NCI-H1436 treated with DMSO at 0.1 percent for 48 hours (cell line): ENCODE results near the gene SEMA3B.
"Not testable (repeated sequence)": the region's sequence is repeated elsewhere in the genome, so short reads cannot be mapped to it uniquely, and the experiment has no call there.

Source experiments
- DNase-seq: peaks from one replicate; lab custom pipeline; 2025; lab: John Stamatoyannopoulos, UW

SEMA3B gene

DNA sequence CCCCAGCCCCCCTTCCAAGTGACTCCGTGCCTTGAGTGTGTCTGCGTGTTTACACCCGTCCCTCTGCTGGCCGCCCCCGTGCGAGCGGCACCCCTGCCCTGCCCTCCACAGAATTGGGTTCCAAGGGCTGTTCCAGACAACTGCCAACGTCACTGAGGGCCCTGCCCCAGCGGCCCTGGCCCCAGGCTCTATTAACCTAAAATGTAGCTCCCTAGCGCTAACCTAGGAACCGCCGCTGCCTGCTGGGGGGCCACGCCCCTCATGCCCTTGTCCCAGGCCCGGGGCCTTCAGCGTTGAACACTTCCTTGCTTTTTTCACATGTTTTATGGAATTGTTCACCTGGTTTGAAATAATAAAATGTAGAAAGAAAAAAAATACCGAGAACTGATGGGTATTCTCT is 10.0 kb upstream of the SEMA3B start:
- no peak for DNase-seq

DNA sequence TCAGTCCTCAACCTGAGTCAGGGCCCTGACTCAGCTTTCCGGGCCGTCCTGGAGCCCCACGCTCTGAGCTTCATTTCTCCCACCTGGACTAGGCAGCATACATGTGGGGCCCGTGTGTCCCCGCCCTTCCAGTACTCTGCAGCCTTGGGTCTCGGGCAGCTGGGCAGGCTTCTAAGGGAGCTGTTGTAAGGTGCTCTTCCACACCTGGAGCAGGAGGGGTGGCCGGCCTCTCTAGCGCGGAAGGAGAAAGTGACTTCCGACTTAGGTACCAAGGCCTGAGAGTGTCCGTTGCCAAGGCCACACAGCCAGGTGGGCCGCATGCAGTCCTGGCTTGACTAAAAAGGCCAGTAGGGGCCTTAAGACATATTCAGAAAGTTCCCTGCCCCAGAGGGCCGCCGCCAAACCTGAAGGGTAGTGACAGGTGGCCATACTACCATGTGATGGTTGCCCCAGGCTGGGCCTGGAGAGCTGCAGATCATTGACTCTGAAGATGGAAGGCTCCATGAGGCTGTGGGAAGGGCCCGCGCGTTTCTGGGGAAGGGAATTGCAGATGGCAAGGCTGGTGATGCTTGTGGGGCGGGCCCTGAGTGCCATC is 9.4 kb upstream of the SEMA3B start:
- no peak for DNase-seq

DNA sequence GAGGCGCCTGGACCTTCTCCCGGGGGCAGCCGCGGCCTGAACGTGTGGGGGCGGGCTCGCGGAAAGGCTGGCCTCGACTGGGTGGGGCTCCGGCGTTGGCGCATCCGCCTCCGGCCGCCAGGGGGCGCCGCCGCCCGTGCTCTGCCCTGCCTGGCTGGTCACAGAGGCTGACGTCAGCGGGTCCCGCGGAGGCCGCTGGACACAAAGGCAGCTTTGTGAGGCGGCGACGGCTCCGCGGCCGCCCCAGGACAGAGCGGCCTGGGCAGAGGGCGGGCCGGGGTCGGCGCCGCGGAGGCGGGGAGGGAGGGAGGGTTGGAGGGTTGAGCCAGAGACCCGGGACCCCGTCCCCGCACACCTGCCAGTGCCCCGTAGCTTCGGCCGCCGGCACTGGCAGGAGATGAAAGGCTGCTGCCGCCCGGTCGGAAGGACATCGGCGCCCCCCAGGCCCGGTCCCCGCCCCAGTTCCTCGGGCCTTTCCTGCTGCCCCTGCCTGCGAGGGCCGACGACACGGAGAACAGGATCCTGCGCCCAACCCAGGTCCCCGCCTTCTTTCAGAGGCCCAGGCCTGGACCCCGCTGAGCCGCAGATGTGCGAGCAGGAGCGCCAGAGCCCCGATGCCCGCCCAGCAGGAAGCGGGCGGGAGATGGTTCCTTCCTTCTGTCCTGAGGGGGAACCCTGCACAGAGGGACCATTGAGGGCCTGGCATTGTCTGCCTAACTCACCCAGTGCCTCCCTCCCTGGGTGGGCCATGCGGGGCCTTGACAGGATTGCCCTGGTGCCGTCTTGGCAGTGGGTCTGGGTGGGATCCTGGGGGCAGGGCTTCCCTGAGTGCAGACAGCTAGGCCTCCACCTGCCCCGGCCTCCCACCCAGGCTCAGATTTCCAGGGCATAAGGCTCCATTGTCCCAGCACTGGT is 8.7 kb upstream of the SEMA3B start:
- DNase-seq: no peak

DNA sequence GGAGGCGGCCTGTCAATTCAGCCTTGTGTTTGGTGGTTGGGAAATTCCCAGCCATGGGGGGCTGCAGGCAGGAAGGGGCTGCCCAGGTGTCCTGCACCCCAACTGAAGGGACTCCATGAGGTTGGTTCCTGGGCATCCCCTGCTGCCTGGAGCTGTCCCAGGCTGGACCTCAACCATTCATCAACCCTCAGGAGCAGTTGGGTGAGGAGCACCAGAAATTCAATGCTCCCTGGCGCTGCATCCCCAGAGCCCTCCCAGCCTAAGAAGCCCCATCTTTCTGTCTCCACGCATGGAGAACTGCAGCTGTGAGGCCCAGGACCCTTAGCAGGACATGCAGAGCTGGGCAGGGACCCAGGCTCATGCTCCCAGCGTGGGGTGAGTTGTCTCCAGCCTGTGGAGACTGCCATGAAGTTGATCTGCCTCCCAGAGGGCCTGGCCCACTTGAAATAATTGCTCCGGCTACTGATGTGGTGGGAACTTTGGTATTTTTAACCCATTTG is 8.0 kb upstream of the SEMA3B start:
- DNase-seq: no peak

DNA sequence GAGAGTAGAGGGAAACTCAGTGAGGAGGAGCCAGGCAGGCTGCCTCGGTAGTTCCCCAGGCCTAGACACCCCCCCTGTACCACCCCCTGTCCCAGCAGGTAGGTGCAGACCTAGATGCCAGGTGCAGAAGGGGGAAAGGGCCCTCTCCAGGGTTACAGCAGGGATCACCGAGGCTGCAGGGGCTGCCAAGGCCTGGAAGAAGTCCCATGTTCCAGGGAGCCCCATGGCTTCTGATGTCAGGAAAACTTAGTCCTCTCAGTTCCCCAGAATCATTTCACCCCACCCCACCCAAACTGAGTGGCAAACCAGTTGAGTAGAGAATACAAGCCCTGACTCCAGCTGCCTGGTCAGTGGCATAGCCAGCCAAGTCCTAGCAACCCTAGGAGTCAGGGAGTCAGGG is 7.4 kb upstream of the SEMA3B start:
- DNase-seq: no peak

DNA sequence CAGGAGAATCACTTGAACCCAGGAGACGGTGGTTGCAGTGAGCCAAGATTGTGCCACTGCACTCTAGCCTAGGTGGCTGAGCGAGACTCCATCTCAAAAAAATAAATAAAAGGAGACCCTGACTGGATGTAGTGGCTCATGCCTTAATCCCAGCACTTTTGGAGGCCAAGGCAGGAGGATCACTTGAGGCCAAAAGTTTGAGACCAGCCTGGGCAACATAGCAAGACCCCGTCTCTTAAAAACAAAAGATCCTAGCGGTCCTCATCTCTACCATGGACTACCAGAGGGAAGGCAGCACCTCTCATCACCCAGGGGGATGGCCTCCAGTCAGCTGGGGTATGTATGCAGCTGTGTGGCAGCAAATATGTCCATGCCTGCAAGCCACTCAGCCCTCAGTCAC is 6.7 kb upstream of the SEMA3B start:
- not testable (repeated sequence) for DNase-seq

DNA sequence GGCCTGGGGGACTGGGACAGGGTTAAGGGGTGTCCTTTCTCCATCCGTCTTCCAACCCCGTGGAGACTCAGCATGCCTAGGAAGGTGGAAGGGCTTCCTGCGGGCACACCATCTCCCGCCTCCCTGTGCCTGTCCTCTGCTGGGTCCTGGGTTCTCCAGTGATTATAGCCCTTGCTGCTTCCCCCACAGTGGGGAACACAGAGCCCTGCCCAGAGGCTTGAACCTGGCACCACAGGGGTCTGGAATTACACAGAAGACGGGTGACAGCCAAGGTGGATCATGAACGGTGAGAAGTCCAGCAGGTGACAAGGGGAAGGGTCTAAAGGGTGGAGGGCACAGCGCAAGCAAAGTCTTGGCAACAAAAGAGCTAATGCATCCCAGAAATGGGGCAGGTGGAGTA is 6.2 kb upstream of the SEMA3B start:
- no peak for DNase-seq

DNA sequence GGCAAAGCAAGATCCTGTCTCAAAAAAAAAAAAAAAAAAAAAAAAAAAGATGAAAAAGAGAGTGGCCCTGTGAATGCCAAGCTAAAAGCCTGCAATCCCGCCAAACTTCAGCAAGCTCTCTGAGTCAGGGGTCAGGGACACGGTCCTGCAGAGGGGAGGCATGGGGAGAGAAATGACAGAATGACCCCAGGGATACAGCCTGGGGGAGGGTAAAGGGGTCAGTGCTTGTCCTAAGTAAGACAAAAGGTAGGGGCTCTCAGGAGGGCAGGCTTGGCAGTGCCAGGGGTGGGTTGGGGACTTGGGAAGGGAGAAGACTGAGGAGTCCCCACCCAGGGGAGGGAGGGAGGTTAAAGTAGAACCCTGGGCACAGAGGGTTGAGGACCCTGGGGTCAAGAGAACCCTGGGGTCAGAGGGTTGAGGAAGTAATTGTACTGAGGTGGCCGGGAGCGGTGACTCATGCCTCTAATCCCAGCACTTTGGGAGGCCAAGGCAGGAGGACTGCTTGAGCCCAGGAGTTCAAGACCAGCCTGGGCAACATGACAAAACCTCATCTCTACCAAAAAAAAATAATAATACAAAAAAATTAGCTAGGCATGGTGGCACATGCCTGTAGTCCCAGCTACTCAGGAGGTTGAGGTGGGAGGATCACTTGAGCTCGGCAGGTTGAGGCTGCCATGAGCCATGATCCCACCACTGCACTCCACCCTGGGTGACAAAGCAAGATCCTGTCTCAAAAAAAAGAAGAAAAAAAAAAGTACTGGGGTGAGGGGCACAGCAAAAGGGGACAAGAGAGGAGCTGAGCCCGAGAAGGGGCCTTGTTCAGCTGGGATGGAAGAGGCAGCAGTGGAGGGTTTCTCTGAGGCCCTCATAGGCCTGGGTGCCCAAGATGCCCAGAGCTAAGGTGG is 5.2 kb upstream of the SEMA3B start:
- DNase-seq: no peak

DNA sequence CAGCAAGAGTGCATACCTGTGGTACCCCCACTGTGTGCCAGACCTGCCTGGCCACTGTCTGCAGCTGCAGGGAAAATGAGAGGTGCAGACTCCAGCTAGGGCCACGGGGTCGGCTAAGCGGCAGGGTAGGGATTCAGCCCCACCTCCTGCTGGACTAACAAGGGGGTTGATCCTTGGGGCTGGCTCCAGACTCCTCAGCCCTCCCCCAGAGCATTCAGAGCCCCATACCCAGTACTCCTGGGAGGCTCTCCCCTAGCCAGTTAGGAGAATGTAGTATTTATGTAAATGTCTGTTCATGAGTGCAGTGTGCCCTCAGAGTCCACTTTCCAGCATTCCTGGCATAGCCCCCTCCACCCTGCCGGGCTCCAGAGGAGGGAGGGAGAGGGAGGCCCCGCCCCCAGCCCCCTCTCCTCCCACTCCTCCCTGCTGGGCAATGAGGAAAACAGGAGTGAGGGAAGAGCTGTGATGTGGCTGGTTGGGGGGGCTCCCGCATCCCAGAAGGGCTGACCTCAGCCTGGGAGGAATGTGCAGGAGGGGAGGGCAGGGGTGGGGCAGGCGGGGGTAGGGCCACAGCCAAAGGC is 4.5 kb upstream of the SEMA3B start:
- no peak for DNase-seq

DNA sequence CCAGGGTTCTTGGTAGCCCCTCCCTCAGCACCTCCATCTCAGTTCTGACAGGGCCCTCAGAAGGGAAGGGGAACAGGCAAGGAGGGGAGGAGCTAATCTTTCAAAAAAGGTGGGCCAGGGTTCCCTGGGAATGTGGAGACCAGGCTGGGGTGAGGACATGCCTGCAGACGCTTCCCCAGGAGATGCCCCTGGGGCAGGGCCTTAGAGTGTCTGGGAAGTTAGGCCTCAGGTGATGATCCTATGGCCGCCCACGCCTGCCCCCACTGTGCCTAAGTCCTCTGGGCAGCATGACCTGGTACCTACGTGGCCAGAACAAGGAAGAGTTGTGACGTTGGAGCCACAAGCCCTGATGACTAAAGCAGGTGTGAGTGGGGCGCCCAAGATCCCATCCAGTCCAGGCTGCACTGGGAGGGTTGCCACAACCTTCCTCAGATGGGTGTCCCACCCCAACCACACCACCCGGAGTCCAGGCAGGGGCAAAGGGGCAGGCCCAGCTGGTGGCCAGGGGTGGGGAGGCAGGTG is 3.9 kb upstream of the SEMA3B start:
- no peak for DNase-seq

DNA sequence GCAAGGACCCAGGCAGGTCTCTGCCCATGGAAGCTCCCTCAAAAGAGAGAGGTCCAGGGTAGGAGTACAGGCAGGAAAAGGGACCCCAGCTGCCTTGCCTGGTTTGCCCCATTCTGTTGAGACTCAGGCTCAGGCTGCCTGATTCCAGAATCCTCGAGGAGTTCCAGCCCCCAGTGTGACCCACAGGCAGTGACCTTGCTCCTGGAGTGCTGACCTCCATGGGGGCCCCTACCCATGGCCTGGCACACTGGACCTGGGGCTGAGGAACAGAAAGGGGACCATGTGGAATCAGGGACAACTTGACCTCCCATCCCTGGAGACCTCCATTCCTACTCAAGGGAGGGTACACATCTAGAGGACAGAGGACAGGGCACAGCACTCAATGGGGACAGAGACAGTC is 3.4 kb upstream of the SEMA3B start:
- no peak for DNase-seq

DNA sequence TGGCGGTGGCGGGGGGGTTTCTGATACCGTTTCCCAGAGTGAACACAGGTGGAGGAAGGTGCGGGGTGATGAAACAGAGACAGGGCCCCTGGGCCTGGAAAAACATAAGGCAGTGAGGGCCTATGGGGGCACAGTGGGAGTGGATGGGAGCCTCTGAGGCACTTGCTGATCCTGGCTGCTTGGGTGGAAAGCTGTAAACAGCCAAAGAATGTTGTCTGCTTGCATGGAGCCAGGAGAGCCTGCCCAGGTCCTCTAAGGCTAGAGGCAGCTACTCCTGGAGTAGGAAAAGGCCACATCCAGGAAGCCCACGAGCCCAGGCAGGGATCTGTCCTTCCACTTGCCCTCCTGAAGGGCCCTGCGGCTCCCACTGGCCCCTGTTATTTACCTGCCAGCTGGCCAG is 2.9 kb upstream of the SEMA3B start:
- no peak for DNase-seq

DNA sequence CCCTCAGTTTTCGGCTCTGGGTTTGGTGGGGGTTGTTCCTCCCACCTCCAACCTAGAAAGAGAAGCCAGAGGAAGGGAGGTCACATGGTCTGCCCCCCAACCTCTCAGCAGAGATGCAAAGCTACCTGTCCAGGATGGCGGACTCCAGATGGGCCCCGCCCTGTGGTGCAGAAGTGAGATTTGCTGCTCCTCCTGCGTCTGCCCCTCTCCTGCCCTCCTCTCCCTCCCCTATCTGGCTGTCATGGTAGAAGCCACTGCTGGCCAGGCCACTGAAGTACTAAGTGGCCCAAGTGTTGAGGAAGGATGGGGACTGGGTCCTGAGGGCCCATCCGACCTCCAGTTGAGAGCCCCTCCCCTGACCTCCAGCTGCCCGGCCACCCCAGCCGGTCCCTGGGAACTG is 2.1 kb upstream of the SEMA3B start:
- DNase-seq: no peak

DNA sequence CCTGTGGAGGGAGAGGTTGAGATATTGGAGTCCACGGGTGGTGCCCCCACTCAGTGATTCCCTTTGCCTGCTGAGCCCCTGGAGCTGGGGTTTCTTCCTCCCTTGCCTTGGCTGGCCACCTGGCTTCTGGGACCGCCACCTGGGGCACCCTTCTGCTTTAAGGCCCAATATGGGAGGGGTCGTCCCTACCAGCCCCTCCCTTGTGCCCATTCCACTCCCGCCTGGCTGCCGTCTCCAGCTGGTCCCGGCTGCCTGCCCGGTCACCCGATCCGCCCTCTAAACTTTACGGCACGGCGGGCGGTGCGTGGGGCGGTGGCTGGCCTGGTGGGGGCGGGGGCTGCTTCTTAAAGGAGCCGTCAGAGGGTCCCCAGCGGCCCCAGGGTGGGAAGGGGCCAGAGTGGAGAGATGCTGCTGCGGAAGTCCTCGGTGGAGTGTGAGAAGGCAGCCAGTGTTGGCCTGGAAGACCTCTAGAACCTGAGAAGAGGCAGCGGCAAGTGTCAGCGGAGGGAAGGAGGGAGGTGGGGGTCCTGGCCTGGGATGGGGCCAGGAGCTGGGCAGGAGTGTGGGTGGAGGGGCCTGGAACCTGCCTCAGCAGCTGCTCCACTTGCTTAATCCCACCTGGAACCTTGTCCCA is 1.6 kb upstream of the SEMA3B start:
- no peak for DNase-seq

DNA sequence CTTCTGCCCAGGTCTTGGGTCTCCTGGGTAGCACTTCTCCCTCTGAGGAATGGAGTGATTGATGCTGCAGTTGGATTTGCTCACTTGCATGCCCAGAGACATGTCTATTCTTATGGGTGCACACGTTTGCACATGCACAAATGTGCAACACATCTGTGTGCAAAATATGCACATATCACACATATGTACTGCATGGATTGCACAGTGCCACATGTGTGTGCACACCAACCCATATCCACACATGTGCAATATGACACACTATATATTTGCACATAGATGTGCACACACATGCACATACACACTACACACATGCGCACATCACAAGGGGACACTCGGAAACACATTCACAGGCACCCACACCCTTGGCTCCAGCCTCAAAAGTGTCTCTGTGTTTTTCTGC is 671 bp upstream of the SEMA3B start:
- no peak for DNase-seq

DNA sequence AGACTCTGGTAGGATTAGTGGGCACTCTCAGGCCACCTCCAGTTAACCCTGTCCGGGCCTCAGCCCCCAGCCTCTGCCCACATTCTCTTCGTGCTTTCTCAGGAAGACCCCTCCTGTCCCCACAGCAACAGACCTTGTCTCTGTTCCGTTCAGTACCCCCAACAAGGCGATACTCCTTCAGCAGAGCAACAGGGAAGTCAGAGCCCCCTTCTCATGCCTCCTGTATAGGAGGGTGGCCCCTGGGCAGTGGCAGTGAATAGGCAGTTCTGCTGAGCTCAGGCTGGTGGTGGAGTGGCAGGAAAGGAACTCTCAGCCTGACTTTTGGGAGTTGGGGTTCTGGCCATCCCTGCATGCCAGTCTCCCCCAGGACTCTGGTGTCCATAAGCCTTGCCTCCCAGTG is 513 bp downstream of the SEMA3B start:
- DNase-seq: no peak

DNA sequence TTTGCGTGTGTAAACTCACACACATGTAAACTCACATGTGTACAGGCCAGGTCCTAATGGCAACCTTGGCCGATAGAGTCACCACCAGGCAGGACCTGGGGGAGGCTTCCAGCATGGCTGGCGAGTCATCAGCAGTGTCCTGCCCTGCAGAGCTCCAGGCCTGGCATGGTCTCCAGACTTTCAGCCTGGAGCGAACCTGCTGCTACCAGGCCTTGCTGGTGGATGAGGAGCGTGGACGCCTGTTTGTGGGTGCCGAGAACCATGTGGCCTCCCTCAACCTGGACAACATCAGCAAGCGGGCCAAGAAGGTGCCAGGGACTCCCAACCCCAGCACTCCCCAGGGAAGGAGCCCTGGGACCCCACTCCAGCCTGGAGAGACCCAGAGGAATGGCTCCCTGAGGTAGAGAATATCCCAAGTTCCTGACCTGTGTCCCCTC is 1.0 kb downstream of the SEMA3B start:
- no peak for DNase-seq

DNA sequence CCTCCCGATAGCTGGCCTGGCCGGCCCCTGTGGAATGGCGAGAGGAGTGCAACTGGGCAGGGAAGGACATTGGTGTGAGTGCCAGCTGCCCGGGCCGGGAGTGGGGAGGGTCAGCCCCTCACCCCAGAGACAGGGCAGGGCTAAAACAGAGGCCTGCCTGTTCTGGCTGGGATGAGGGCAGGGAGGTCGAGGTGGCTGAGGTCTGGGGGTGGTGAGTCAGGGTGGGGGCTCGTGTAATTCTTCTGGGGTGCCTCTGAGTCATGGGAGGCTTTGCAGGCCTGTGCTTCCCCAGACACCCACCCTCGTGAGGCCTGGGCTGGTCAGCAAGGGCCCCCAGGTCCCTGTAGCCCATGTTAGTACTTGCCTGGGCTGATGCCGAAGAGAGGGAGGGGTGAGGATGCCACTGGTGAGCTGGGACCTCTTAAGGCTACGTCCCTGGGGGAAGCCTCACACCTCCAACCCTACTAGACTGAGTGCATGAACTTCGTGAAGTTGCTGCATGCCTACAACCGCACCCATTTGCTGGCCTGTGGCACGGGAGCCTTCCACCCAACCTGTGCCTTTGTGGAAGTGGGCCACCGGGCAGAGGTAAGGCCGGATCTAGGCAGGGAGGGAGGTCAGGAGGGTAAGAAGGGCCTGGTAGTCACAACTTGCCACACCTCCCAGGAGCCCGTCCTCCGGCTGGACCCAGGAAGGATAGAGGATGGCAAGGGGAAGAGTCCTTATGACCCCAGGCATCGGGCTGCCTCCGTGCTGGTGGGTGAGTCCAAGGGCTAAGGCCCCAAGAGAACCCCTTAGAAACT is 1.7 kb downstream of the SEMA3B start:
- no peak for DNase-seq

DNA sequence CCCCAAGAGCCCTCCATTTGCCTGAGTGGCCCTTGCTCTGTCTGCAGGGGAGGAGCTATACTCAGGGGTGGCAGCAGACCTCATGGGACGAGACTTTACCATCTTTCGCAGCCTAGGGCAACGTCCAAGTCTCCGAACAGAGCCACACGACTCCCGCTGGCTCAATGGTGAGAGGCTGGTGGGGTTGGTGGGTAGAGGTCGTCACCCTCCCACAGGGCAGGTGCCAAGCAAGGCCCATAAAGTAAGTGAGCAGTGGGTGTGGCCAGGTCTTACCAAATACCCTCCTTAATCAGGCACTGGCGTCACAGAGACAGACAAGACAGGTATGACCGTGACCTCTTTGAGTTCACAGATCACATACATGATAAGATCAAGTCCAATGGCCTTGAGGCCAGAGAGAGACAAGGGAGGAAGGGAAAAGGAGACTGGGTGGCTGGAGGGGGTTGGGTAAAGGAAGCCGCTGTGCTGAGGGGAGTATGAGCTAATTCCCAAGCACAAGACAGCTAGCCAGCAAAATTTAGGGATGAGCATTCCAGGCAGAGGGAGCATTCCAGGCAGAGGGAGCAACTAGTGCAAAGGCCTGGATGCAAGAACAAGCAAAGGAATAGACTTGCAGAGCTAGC is 2.5 kb downstream of the SEMA3B start:
- no peak for DNase-seq

DNA sequence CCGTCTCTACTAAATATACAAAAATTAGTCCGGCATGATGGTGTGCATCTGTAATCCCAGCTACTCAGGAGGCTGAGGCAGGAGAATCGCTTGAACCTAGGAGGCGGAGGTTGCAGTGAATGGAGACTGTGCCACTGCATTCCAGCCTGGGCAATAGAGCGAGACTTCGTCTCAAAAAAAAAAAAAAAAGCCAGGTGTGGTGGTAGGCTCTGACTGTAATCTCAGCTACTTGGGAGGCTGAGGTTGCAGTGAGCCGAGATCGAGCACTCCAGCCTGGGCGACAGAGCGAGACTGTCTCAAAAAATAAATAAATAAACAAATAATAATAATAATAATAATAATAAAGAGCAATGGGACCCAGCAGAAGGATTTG is 3.6 kb downstream of the SEMA3B start:
- DNase-seq: not testable (repeated sequence)
